Measurements from ENCODE around the gene PIK3R5.

DNA sequence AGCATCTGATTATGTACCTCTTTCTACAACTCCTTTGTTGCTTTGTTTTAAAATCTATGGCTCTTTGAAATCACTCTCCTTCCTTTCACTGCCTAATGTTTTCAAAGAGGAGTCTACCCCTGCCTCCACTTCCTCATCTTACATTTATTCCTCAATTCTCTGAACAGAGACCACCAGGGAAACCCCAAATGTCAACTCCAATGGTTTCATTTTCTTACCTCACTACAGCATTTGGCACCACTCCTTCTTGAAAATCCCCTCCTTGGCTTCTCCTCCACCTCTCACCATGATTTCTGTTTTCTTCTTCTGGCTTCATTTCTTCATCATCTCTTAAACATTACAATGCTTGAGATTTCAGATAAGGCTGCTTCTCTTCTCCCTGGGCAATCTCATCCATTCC, 2.4 kb upstream of the PIK3R5 start:
- no peak for TF ChIP-seq EP300 (IDR thresholded peaks at IDR 0.05)
- TF ChIP-seq POLR2A (IDR thresholded peaks at IDR 0.05), result no peak
- no peak for TF ChIP-seq CTCF (IDR thresholded peaks at IDR 0.05)

All from stomach (tissue), 4 donors.